Measurements from ENCODE around the gene MTG2.

DNA sequence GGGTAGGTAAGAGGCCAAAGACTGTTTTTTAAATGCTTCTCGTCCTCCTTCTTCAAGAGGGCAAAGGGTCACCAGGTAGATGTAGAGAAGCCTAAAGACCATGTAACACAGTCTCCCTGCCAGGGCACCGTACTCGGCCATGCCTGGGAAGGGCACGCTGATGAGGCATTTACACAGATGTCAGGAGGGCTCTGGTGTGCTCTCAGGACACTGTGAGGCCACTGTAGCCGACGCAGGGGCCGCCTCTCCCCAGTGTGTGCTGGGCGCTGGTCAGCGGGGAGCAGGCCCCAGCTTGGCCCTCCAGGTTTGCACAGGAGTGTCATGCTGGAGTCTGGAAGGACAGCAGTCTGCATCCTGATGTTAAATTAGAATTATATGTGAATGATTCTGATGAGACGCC is 7.1 kb upstream of the MTG2 start:
- TF ChIP-seq CTCF (IDR thresholded peaks at IDR 0.05) (no peak), POLR2AphosphoS5 (IDR thresholded peaks at IDR 0.05; ENCODE audit: low read depth, low read length) (no peak), TCF7L2 (IDR thresholded peaks at IDR 0.05; ENCODE audit: low read depth, low read length) (no peak)
